Hepatocyte (in vitro differentiated cells): ENCODE data around the gene R3HDM4. TPM values are rescaled to one million over a fixed set of nuclear protein-coding genes. Genes with fewer than 3 reads are reported as not detected.

ENCODE experiments used
- DNase-seq: peaks from one replicate; pipeline ENCODE4 v3.0.0-alpha.2; 2016; ENCODE audit warnings: low spot score
- H2AFZ ChIP-seq: fragments of 200-600 bp; sonication (generic); 2 replicates; pipeline ENCODE4 v1.6.0; 2016; ENCODE audit warnings: antibody characterized with exemption, mild to moderate bottlenecking
- H3K27ac ChIP-seq: fragments of 200-600 bp; sonication (generic); 2 replicates; pipeline ENCODE4 v1.5.1; 2016; ENCODE audit warnings: mild to moderate bottlenecking
- H3K27me3 ChIP-seq: fragments of 200-600 bp; sonication (generic); 2 replicates; pipeline ENCODE4 v1.6.1; 2016
- H3K36me3 ChIP-seq: fragments of 200-600 bp; sonication (generic); replicated peaks from 2 replicates; pipeline ENCODE4 v1.5.1; 2016; ENCODE audit warnings: low read depth; ENCODE audit not compliant: insufficient read depth
- H3K4me1 ChIP-seq: fragments of 200-600 bp; sonication (generic); 2 replicates; pipeline ENCODE4 v1.5.1; 2016; ENCODE audit warnings: mild to moderate bottlenecking, moderate library complexity; ENCODE audit not compliant: insufficient read depth
- H3K4me2 ChIP-seq: fragments of 200-600 bp; sonication (generic); 2 replicates; pipeline ENCODE4 v1.6.0; 2016
- H3K4me3 ChIP-seq: fragments of 200-600 bp; sonication (generic); 2 replicates; pipeline ENCODE4 v1.5.1; 2016; ENCODE audit warnings: mild to moderate bottlenecking
- H3K79me2 ChIP-seq: fragments of 200-600 bp; sonication (generic); 2 replicates; pipeline ENCODE4 v1.6.0; 2017; ENCODE audit warnings: mild to moderate bottlenecking
- H3K9me2 ChIP-seq: fragments of 200-600 bp; sonication (generic); replicated peaks from 2 replicates; pipeline ENCODE4 v1.6.0; 2017; ENCODE audit warnings: mild to moderate bottlenecking; ENCODE audit not compliant: insufficient read depth
- H3K9me3 ChIP-seq: fragments of 200-600 bp; sonication (generic); 2 replicates; pipeline ENCODE4 v1.5.1; 2016; ENCODE audit warnings: low read depth, mild to moderate bottlenecking
- H4K20me1 ChIP-seq: fragments of 200-600 bp; sonication (generic); 2 replicates; pipeline ENCODE4 v1.6.0; 2016; ENCODE audit warnings: mild to moderate bottlenecking; ENCODE audit not compliant: insufficient read depth, poor library complexity, severe bottlenecking
- EZH2 ChIP-seq: fragments of 200-600 bp; sonication (generic); IDR thresholded peaks from 2 replicates; pipeline ENCODE4 v1.6.1; 2016; ENCODE audit warnings: antibody characterized with exemption, mild to moderate bottlenecking, borderline replicate concordance
- EZH2phosphoT487 ChIP-seq: fragments of 200-600 bp; sonication (generic); IDR thresholded peaks from one replicate; pipeline ENCODE4 v1.6.1; 2018; ENCODE audit warnings: antibody characterized with exemption, mild to moderate bottlenecking, low read depth, moderate library complexity; ENCODE audit not compliant: unreplicated experiment, severe bottlenecking
- WGBS: methylation state at CpG from one replicate; pipeline ENCODE4 v1.1.6; 2016; ENCODE audit warnings: low lambda C conversion rate; ENCODE audit errors: missing lambda C conversion rate; 5-methylcytosine and 5-hydroxymethylcytosine counted together
- polyA plus RNA-seq: library from polyadenylated mRNA; unstranded; fragments of >200 nt; fragmentation: Nextera tagmentation; extraction: Ambion mirVana; gene quantifications from 2 replicates; pipeline ENCODE4 v1.2.1, GENCODE V29; 2016
- total RNA-seq: library from RNA; depleted of rRNA; stranded (reverse); fragments of >200 nt; gene quantifications from 2 replicates; pipeline ENCODE4 v1.2.3, GENCODE V29; 2014
- TF ChIP-seq, protein P1 (sequence below): fragments of 200-600 bp; sonication (generic); IDR thresholded peaks from 2 replicates; pipeline ENCODE4 v1.5.1; 2016; ENCODE audit warnings: antibody characterized with exemption, mild to moderate bottlenecking; ENCODE audit not compliant: poor library complexity

The R3HDM4 gene
- total and polyA plus RNA-seq, 2 experiments from 2014 or later: 44.1 to 86.6 TPM

DNA sequence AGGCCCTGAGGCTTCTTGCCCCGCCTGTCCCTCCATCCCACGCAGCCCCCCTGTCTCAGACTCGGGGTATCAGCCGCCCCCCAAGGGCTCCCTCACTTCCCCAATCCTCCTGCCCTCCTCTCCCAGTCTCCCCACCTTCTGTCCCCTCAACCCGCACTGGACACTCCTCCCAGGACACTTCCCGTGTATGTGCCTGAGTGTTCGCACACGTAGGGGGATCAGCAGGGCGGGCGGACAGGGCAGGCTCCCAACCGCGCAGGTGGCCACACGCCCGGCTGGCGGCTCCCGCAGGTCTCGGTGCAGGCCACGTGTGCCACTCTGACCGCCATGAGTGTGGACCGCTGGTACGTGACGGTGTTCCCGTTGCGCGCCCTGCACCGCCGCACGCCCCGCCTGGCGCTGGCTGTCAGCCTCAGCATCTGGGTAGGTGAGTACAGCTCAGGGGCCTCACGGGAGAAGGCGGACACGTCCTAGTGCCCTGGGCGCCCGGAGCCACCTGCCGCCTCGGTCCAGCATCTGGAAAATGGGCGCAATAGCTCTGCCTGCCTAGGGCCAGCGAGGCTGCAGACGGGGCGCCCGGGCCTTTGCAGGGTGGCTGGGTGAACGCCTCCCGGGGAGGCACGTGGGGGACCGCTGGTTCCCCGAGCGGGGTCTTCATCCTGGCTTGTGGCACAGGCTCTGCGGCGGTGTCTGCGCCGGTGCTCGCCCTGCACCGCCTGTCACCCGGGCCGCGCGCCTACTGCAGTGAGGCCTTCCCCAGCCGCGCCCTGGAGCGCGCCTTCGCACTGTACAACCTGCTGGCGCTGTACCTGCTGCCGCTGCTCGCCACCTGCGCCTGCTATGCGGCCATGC is 6.4 kb upstream of the R3HDM4 start:
- Histone ChIP-seq H3K27me3 (peaks cover 34% of the 10 kb centered on the region), H3K4me2 (peak overlapping the region; percentile 94), H4K20me1 (no peaks in the 10 kb centered on the region), H3K4me1 (peaks cover 32% of the 10 kb centered on the region), H3K36me3 (no peaks in the 10 kb centered on the region), H3K9me2 (no peaks in the 10 kb centered on the region), H2AFZ (no peak overlapping the region), H3K9me3 (no peaks in the 10 kb centered on the region), H3K79me2 (peaks cover 8% of the 10 kb centered on the region), H3K27ac (no peak overlapping the region), H3K4me3 (no peak overlapping the region)
- peak; percentile 81 for TF ChIP-seq EZH2
- peak; percentile 29 for TF ChIP-seq EZH2phosphoT487
- TF ChIP-seq, protein P1, sequence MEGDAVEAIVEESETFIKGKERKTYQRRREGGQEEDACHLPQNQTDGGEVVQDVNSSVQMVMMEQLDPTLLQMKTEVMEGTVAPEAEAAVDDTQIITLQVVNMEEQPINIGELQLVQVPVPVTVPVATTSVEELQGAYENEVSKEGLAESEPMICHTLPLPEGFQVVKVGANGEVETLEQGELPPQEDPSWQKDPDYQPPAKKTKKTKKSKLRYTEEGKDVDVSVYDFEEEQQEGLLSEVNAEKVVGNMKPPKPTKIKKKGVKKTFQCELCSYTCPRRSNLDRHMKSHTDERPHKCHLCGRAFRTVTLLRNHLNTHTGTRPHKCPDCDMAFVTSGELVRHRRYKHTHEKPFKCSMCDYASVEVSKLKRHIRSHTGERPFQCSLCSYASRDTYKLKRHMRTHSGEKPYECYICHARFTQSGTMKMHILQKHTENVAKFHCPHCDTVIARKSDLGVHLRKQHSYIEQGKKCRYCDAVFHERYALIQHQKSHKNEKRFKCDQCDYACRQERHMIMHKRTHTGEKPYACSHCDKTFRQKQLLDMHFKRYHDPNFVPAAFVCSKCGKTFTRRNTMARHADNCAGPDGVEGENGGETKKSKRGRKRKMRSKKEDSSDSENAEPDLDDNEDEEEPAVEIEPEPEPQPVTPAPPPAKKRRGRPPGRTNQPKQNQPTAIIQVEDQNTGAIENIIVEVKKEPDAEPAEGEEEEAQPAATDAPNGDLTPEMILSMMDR: no peak
- 6% methylated on average over 64 of the region's 68 CpGs for WGBS
- DNase-seq: peak; percentile 61

DNA sequence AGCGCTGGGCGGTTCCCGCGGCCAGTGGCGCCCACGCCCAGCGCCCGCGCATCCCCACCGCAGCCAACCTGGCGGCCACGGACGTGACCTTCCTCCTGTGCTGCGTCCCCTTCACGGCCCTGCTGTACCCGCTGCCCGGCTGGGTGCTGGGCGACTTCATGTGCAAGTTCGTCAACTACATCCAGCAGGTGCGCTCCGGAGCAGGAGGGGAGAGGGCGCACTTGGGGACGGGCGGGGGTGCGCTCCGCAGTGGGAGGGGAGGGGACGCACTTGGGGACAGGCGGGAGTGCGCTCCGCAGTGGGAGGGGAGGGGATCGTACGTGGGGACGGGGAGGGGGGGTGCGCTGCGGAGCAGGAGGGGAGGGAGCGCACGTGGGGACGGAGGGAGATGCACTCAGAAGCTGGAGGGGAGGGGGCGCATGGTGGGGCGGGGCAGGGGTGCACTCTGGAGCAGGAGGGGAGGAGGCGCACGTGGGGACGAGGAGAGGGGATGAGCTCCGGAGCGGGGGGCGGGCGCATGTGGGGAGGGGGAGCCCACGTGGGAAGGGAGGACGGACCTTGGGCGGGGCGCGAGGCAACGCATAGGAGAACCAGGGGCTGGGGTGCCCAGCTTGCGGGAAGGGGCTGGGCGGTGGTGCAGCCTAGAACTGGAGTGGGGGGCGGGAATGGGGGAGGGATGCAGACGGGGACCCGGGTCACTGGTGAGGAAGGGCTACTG is 5.6 kb upstream of the R3HDM4 start:
- 1% methylated on average over 18 of the region's 58 CpGs for WGBS
- Histone ChIP-seq H3K9me3 (no peaks in the 10 kb centered on the region), H3K79me2 (peaks cover 6% of the 10 kb centered on the region), H3K27me3 (peaks cover 34% of the 10 kb centered on the region), H3K9me2 (no peaks in the 10 kb centered on the region), H3K4me2 (peak overlapping the region; percentile 94), H3K27ac (no peak overlapping the region), H3K4me3 (no peak overlapping the region), H4K20me1 (no peaks in the 10 kb centered on the region), H3K4me1 (peaks cover 33% of the 10 kb centered on the region), H2AFZ (no peak overlapping the region), H3K36me3 (no peaks in the 10 kb centered on the region)
- DNase-seq: no peak
- TF ChIP-seq EZH2 (no peak), EZH2phosphoT487 (peak; percentile 9)
- TF ChIP-seq, protein P1: no peak

DNA sequence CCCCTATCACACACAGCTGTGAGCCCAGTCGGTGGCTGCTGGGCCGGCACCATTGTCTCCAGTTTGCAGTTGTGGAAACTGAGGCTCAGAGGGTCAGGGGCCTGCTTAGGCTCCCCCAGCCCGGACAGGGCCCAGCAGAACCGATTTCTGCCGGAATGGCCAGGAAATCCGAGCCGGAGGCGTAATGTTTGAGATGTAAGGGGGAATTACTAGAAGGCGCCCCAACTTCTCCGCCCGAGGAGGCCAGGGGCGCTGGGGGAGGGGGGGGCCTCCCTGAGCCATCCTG is 5.1 kb upstream of the R3HDM4 start:
- peak; percentile 39 for TF ChIP-seq EZH2
- TF ChIP-seq, protein P1: no peak
- peak; percentile 17 for TF ChIP-seq EZH2phosphoT487
- Histone ChIP-seq H3K4me2 (peak overlapping the region; percentile 94), H3K27ac (no peak overlapping the region), H3K27me3 (peaks cover 34% of the 10 kb centered on the region), H3K4me3 (no peak overlapping the region), H2AFZ (no peak overlapping the region), H3K36me3 (no peaks in the 10 kb centered on the region), H3K9me2 (no peaks in the 10 kb centered on the region), H4K20me1 (no peaks in the 10 kb centered on the region), H3K4me1 (peaks cover 31% of the 10 kb centered on the region), H3K9me3 (no peaks in the 10 kb centered on the region), H3K79me2 (peaks cover 12% of the 10 kb centered on the region)
- no peak for DNase-seq
- WGBS: 9% methylated on average over 11 of the region's 12 CpGs
